ENCODE data around the gene MAT2A. TPM values are rescaled to one million over a fixed set of nuclear protein-coding genes. Genes with fewer than 3 reads are reported as not detected.

MAT2A gene
- total RNA-seq, 3 donors from 2014 or later (not counting 1 experiment from before 2014, with no cell fraction given): 116 to 141 (median 135) TPM

DNA sequence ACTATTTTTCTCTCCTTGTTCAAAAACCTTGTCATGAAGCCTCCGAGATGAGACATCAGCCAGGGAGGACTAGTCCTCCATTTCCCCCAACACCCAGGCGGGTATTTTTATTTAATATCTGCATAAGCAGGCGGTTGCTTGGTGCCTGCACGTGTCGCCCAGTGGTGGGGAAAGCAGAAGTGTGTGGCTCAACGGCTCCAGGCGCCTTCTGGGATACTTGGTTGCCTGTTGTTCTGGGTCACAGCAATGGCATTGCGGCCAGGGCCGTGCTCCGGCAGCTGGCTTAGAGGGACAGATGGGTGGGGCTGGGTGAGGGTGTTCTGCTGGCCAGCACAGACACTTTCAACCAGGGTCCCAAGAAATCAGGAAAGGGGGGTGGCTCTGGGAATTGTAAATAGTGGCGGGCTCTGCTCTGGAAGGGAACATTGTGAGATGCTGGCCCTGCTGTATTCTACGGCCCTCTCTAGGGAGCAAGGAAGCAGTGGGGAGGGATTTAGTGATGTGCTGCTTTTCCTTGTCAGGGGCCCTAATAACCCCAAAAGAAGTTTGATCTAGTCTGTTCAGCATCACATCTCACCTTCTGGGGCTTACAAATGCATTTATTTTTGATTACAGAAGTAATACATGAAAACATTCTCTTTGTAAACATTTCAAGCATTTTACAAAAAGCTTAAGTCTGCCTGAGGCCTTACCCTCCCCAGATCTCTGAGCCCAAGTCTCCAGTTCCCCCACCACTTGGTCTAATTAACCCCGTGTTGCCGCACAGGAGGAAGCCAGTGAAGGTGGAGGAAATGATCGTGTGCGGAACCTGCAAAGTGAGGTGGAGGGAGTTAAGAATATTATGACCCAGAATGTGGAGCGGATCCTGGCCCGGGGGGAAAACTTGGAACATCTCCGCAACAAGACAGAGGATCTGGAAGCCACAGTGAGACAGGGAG is 39.5 kb downstream of the MAT2A start:
- no peaks in the 10 kb centered on the region for H3K9me3 Mint-ChIP-seq
- no peaks in the 10 kb centered on the region for H3K27me3 Mint-ChIP-seq (ENCODE audit: low read depth in 2 of 2)
- ATAC-seq: peak; percentile 52 to 68 (median 63)
- H3K36me3 ChIP-seq (ENCODE audit: control insufficient read depth, insufficient read depth, low read length): peaks cover 16% of the 10 kb centered on the region
- DNase-seq: peak; percentile 28 to 46
- peak overlapping the region; percentile 70 for H3K4me3 ChIP-seq (ENCODE audit: low read length)
- TF ChIP-seq, protein P1, sequence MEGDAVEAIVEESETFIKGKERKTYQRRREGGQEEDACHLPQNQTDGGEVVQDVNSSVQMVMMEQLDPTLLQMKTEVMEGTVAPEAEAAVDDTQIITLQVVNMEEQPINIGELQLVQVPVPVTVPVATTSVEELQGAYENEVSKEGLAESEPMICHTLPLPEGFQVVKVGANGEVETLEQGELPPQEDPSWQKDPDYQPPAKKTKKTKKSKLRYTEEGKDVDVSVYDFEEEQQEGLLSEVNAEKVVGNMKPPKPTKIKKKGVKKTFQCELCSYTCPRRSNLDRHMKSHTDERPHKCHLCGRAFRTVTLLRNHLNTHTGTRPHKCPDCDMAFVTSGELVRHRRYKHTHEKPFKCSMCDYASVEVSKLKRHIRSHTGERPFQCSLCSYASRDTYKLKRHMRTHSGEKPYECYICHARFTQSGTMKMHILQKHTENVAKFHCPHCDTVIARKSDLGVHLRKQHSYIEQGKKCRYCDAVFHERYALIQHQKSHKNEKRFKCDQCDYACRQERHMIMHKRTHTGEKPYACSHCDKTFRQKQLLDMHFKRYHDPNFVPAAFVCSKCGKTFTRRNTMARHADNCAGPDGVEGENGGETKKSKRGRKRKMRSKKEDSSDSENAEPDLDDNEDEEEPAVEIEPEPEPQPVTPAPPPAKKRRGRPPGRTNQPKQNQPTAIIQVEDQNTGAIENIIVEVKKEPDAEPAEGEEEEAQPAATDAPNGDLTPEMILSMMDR (IDR thresholded peaks at IDR 0.05): no peak
- 10% methylated on average over 19 of the region's 19 CpGs for WGBS (ENCODE audit: insufficient coverage)
- no peaks in the 10 kb centered on the region for H3K27me3 ChIP-seq (ENCODE audit: control insufficient read depth, insufficient read depth, low read length)
- no peaks in the 10 kb centered on the region for H3K9me3 ChIP-seq (ENCODE audit: control insufficient read depth, insufficient read depth, low read length)
- H3K27ac Mint-ChIP-seq: peak overlapping the region; percentile 86 to 95
- peaks cover 35% of the 10 kb centered on the region for H3K4me1 ChIP-seq (ENCODE audit: control insufficient read depth, insufficient read depth, low read length)
- peak overlapping the region; percentile 93 for H3K4me3 Mint-ChIP-seq
- intact Hi-C loops (cut with micrococcal nuclease): no loop called here
- peaks cover 31 to 43% of the 10 kb centered on the region in 2 donors for H3K4me1 Mint-ChIP-seq
- H3K36me3 Mint-ChIP-seq: no peaks in the 10 kb centered on the region
- peak overlapping the region; percentile 77 for H3K27ac ChIP-seq (ENCODE audit: low read length)

DNA sequence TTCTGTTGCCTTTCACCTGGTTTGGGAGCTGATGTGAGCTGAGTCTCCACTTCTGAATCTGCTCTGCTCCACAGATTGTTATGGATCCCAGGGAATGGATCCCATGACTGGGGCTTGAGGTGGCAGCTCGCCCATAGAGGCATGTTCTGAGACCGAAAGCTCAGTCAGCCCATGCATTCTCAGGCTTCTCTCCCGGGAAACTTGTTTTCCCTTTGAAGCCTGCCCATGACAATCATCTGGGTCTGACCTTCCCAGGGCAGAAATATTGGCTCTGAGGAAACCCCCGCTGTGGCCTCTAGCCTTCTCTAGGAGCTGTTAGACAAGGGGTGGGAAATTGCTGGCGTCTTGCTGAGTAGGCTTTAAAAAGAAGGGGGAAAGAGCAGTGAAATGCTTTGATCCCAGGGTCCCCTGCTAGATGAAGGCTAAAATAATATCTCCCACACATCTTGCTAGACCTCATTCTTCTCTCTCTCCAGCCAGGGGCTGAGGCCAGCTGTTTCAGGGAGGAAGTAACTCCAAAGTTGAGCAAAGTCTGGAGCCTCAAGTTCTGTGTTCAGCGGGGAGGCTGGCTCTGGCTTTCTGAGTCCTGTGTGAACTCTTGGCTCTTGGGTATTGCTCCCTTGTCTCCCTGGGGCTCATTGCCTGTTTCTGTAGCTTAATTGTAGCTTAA is 40.4 kb downstream of the MAT2A start:
- peaks cover 36 to 49% of the 10 kb centered on the region in 2 donors for H3K4me1 Mint-ChIP-seq
- H3K36me3 ChIP-seq (ENCODE audit: control insufficient read depth, insufficient read depth, low read length): peaks cover 16% of the 10 kb centered on the region
- H3K9me3 Mint-ChIP-seq: no peaks in the 10 kb centered on the region
- H3K36me3 Mint-ChIP-seq: no peaks in the 10 kb centered on the region
- peaks cover 41% of the 10 kb centered on the region for H3K4me1 ChIP-seq (ENCODE audit: control insufficient read depth, insufficient read depth, low read length)
- H3K27ac ChIP-seq (ENCODE audit: low read length): peak overlapping the region; percentile 77
- TF ChIP-seq, protein P1 (IDR thresholded peaks at IDR 0.05): no peak
- intact Hi-C loops (cut with micrococcal nuclease): no loop called here
- H3K4me3 Mint-ChIP-seq: peak overlapping the region; percentile 93
- WGBS (ENCODE audit: insufficient coverage): 67% methylated on average over 6 of the region's 6 CpGs
- H3K27ac Mint-ChIP-seq: peak overlapping the region; percentile 86 to 95
- ATAC-seq (no peak), DNase-seq (no peak)
- H3K27me3 Mint-ChIP-seq (ENCODE audit: low read depth in 2 of 2): no peaks in the 10 kb centered on the region
- H3K9me3 ChIP-seq (ENCODE audit: control insufficient read depth, insufficient read depth, low read length): no peaks in the 10 kb centered on the region
- H3K27me3 ChIP-seq (ENCODE audit: control insufficient read depth, insufficient read depth, low read length): no peaks in the 10 kb centered on the region
- peak overlapping the region; percentile 5 for H3K4me3 ChIP-seq (ENCODE audit: low read length)

DNA sequence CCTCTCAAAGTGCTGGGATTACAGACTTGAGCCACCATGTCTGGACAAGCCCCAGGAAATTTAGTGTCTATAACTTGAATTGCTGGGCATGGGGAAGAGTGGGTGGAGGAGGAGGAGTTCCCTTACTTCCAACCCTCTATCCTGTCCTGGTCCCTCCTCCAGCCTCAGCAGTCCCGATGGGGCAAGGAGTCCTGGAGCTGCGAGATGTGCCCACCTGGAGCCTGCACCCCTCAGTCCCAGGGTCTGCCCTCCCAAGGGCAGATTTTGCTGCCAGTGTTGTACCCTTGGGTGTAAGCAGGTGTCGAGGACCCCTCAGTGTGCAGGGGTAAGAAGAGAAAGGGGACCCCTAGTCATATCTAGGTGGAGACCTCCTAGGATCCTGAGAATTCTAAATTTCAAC is 41.2 kb downstream of the MAT2A start:
- no peaks in the 10 kb centered on the region for H3K27me3 ChIP-seq (ENCODE audit: control insufficient read depth, insufficient read depth, low read length)
- no peaks in the 10 kb centered on the region for H3K9me3 Mint-ChIP-seq
- WGBS (ENCODE audit: insufficient coverage): 93% methylated on average over 3 of the region's 3 CpGs
- ATAC-seq (no peak), DNase-seq (no peak)
- no peaks in the 10 kb centered on the region for H3K27me3 Mint-ChIP-seq (ENCODE audit: low read depth in 2 of 2)
- H3K4me3 ChIP-seq (ENCODE audit: low read length): no peak overlapping the region
- peaks cover 42 to 55% of the 10 kb centered on the region in 2 donors for H3K4me1 Mint-ChIP-seq
- H3K27ac ChIP-seq (ENCODE audit: low read length): no peak overlapping the region
- H3K36me3 ChIP-seq (ENCODE audit: control insufficient read depth, insufficient read depth, low read length): peaks cover 16% of the 10 kb centered on the region
- no peaks in the 10 kb centered on the region for H3K36me3 Mint-ChIP-seq
- H3K9me3 ChIP-seq (ENCODE audit: control insufficient read depth, insufficient read depth, low read length): no peaks in the 10 kb centered on the region
- TF ChIP-seq, protein P1 (IDR thresholded peaks at IDR 0.05): no peak
- intact Hi-C loops (cut with micrococcal nuclease): no loop called here
- H3K4me3 Mint-ChIP-seq: peak overlapping the region; percentile 61
- H3K27ac Mint-ChIP-seq: peak overlapping the region in 1 of 2 donors; percentile 86
- H3K4me1 ChIP-seq (ENCODE audit: control insufficient read depth, insufficient read depth, low read length): peaks cover 50% of the 10 kb centered on the region

Measured in natural killer cell (primary cell).